H9 (cell line): ENCODE results near the gene SMAD6. TPM values are rescaled to one million over a fixed set of nuclear protein-coding genes. Genes with fewer than 3 reads are reported as not detected.

Experiments
- DNase-seq: peaks from one replicate; pipeline ENCODE4 v3.0.0-alpha.2; 2017
- H2AFZ ChIP-seq: one replicate; pipeline ENCODE4 v1.6.1; 2013; ENCODE audit warnings: mild to moderate bottlenecking, low read length, control low read depth, moderate library complexity
- H2AK5ac ChIP-seq: 2 replicates; pipeline ENCODE4 v1.6.1; 2013; ENCODE audit warnings: low read length, control low read depth, mixed read lengths; ENCODE audit not compliant: insufficient read length
- H2BK120ac ChIP-seq: one replicate; pipeline ENCODE4 v1.6.1; 2013; ENCODE audit warnings: low read depth, mild to moderate bottlenecking, low read length, control low read depth, inconsistent platforms; ENCODE audit not compliant: poor library complexity, severe bottlenecking
- H2BK12ac ChIP-seq: 2 replicates; pipeline ENCODE4 v1.6.1; 2013; ENCODE audit warnings: low read length, control low read depth, mixed read lengths, low read depth; ENCODE audit not compliant: insufficient read length
- H2BK15ac ChIP-seq: 2 replicates; pipeline ENCODE4 v1.6.1; 2013; ENCODE audit warnings: low read depth, low read length, control low read depth
- H2BK20ac ChIP-seq: one replicate; pipeline ENCODE4 v1.6.1; 2013; ENCODE audit warnings: low read depth, mild to moderate bottlenecking, low read length, control low read depth, inconsistent platforms; ENCODE audit not compliant: poor library complexity, severe bottlenecking
- H2BK5ac ChIP-seq: 2 replicates; pipeline ENCODE4 v1.6.1; 2013; ENCODE audit warnings: low read length, control low read depth, mixed read lengths; ENCODE audit not compliant: insufficient read length
- H3K14ac ChIP-seq: 2 replicates; pipeline ENCODE4 v1.6.1; 2013; ENCODE audit warnings: low read length, control low read depth; ENCODE audit not compliant: insufficient read depth
- H3K18ac ChIP-seq: 2 replicates; pipeline ENCODE4 v1.6.1; 2013; ENCODE audit warnings: low read depth, mild to moderate bottlenecking, mixed read lengths, low read length, control low read depth; ENCODE audit not compliant: insufficient read length
- H3K23ac ChIP-seq: 2 replicates; pipeline ENCODE4 v1.6.1; 2013; ENCODE audit warnings: low read length, control low read depth, mixed read lengths, low read depth; ENCODE audit not compliant: insufficient read length
- H3K23me2 ChIP-seq: 2 replicates; pipeline ENCODE4 v1.6.1; 2013; ENCODE audit warnings: low read depth, mild to moderate bottlenecking, mixed read lengths, low read length, control low read depth; ENCODE audit not compliant: insufficient read length, poor library complexity, severe bottlenecking
- H3K27ac ChIP-seq: 2 replicates; pipeline ENCODE4 v1.5.1; 2013; ENCODE audit warnings: low read length, control low read depth, mixed read lengths, low read depth; ENCODE audit not compliant: insufficient read length
- H3K27me3 ChIP-seq: 2 replicates; pipeline ENCODE4 v1.6.1; 2013; ENCODE audit warnings: low read length, control low read depth, inconsistent platforms; ENCODE audit not compliant: insufficient read depth
- H3K4ac ChIP-seq: 2 replicates; pipeline ENCODE4 v1.6.1; 2013; ENCODE audit warnings: low read depth, mild to moderate bottlenecking, control low read depth, inconsistent platforms, low read length, moderate library complexity
- H3K4me1 ChIP-seq: 2 replicates; pipeline ENCODE4 v1.6.1; 2013; ENCODE audit warnings: low read length, control low read depth, inconsistent platforms; ENCODE audit not compliant: insufficient read depth
- H3K4me2 ChIP-seq: 2 replicates; pipeline ENCODE4 v1.6.1; 2013; ENCODE audit warnings: low read length, control low read depth, mixed read lengths; ENCODE audit not compliant: insufficient read length, insufficient read depth
- H3K56ac ChIP-seq: 2 replicates; pipeline ENCODE4 v1.6.1; 2013; ENCODE audit warnings: low read depth, mild to moderate bottlenecking, mixed read lengths, low read length, control low read depth; ENCODE audit not compliant: insufficient read length
- H3K79me1 ChIP-seq: 2 replicates; pipeline ENCODE4 v1.6.1; 2013; ENCODE audit warnings: low read depth, mild to moderate bottlenecking, moderate library complexity, low read length, control low read depth, inconsistent platforms; ENCODE audit not compliant: insufficient read depth, poor library complexity, severe bottlenecking
- H3K79me2 ChIP-seq: 2 replicates; pipeline ENCODE4 v1.6.1; 2013; ENCODE audit warnings: low read length, control low read depth, inconsistent platforms; ENCODE audit not compliant: insufficient read depth
- H3K9ac ChIP-seq: 2 replicates; pipeline ENCODE4 v1.6.1; 2013; ENCODE audit warnings: low read length, control low read depth, mixed read lengths; ENCODE audit not compliant: insufficient read length; ENCODE audit errors: extremely low read depth
- H3K9me3 ChIP-seq: one replicate; pipeline ENCODE4 v1.6.1; 2013; ENCODE audit warnings: low read depth, low read length, inconsistent platforms; ENCODE audit not compliant: control insufficient read depth
- H3T11ph ChIP-seq: one replicate; pipeline ENCODE4 v1.6.1; 2013; ENCODE audit warnings: mild to moderate bottlenecking, low read length, control low read depth, inconsistent platforms
- H4K20me1 ChIP-seq: one replicate; pipeline ENCODE4 v1.6.1; 2013; ENCODE audit not compliant: control insufficient read depth, insufficient read length, insufficient read depth
- H4K5ac ChIP-seq: 2 replicates; pipeline ENCODE4 v1.6.1; 2013; ENCODE audit warnings: low read depth, mild to moderate bottlenecking, mixed read lengths, low read length, control low read depth; ENCODE audit not compliant: insufficient read length
- H4K8ac ChIP-seq: replicated peaks from 2 replicates; pipeline ENCODE4 v1.6.1; 2013; ENCODE audit warnings: low read length, control low read depth, mixed read lengths, low read depth; ENCODE audit not compliant: insufficient read length
- H4K91ac ChIP-seq: 2 replicates; pipeline ENCODE4 v1.6.1; 2013; ENCODE audit warnings: low read depth, mild to moderate bottlenecking, moderate library complexity, mixed read lengths, low read length, control low read depth; ENCODE audit not compliant: insufficient read length
- H3K27ac Mint-ChIP-seq, 3 experiments: 2 replicates in 2 of 3; 3 replicates in 1 of 3; pipeline ENCODE4 v1.8.0; 2020 to 2021; ENCODE audit warnings: mixed read lengths in 3 of 3, mild to moderate bottlenecking in 1 of 3, moderate library complexity in 1 of 3
- H3K27me3 Mint-ChIP-seq: 2 replicates; pipeline ENCODE4 v1.8.0; 2021; ENCODE audit warnings: low read depth, mild to moderate bottlenecking, moderate library complexity, mixed read lengths
- H3K36me3 Mint-ChIP-seq, 3 experiments: 2 replicates in 2 of 3; 3 replicates in 1 of 3; pipeline ENCODE4 v1.8.0; 2020 to 2021; ENCODE audit warnings: low read depth in 3 of 3, mixed read lengths in 3 of 3; ENCODE audit not compliant: insufficient read depth in 1 of 3
- H3K4me1 Mint-ChIP-seq, 2 experiments: 2 replicates each; pipeline ENCODE4 v1.8.0; 2020; ENCODE audit warnings: mixed read lengths in 2 of 2
- H3K4me3 Mint-ChIP-seq, 2 experiments: 2 replicates in 1 of 2; 3 replicates in 1 of 2; pipeline ENCODE4 v1.8.0; 2020 to 2021; ENCODE audit warnings: mild to moderate bottlenecking in 2 of 2, mixed read lengths in 2 of 2, moderate library complexity in 1 of 2
- H3K9me3 Mint-ChIP-seq, 2 experiments: 2 replicates in 1 of 2; 3 replicates in 1 of 2; pipeline ENCODE4 v1.8.0; 2020; ENCODE audit warnings: mild to moderate bottlenecking in 2 of 2, mixed read lengths in 2 of 2, moderate library complexity in 1 of 2
- WGBS: extraction: QIAGEN DNeasy Blood & Tissue Kit; methylation state at CpG from one replicate; pipeline ENCODE4 v1.1.7; 2013; ENCODE audit warnings: missing lambda C conversion rate, low lambda C conversion rate, mixed read lengths; ENCODE audit not compliant: insufficient read length; ENCODE audit errors: extremely low coverage; 5-methylcytosine and 5-hydroxymethylcytosine counted together
- total RNA-seq: library from RNA; stranded (reverse); gene quantifications from 2 replicates; pipeline ENCODE4 v1.2.1, GENCODE V29; 2021
- TF ChIP-seq, protein P1 (sequence below): fragments of 200-600 bp; sonication (generic); conservative IDR thresholded peaks from 3 replicates; pipeline ENCODE4 v1.8.0; 2021; ENCODE audit warnings: antibody characterized with exemption, mild to moderate bottlenecking

SMAD6 gene
- total RNA-seq, 1 experiment from 2014 or later: 6.0 TPM

DNA sequence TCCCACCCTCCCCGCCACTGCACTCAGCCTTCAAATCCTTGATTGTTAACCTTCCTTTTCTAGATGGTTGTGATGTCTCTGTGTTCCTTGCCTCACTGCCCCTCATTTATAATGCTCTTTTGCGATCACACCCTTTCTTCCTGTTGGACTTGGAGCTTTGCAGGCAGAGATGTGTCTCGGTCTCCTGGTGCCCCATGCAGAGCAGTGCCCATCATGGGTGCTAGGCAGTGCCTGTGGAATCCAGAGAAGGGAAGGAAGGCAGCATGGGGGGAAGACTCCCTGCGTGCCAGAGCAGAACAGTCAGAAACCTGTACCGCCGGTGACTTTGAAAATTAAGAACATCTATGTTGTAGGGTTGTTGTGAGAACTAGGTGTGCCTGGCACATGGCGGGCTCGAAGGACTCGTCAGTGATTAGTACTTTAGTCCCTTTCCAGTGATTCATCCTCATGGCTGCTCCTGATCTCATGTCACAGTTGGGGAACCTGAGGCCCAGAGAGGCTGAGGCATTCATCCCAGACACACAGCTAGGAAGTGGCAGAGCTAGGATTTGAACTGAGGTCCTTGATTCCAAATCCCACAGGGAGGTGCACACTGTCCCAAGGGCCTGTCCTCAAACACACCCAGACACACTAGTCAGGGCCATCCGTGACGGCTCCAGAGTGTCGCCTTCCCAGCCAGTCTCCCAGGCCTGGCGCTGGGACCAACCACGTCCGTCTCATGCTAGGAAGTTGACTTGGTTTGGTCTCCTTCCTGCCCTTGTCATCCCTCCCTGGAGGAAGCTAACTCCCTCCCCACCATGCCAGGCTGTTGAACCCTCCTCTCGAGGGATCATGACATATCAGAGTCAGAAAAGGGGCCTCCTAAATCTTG lies 58.3 kb downstream of the SMAD6 start:
- Mint-ChIP-seq H3K9me3 (peaks cover under 1 to 1% of the 10 kb centered on the region in 2 experiments; a peak in 4 of 5 replicates), H3K4me1 (peaks cover 16 to 26% of the 10 kb centered on the region in 2 experiments), H3K36me3 (peaks cover under 1 to 3% (median 2%) of the 10 kb centered on the region in 3 experiments; a peak in 5 of 7 replicates), H3K4me3 (no peak overlapping the region), H3K27ac (peak overlapping the region in 1 of 3 experiments; percentile 69; a peak in 2 of 7 replicates), H3K27me3 (no peaks in the 10 kb centered on the region)
- no peak overlapping the region for H4K5ac ChIP-seq
- H3K79me2 ChIP-seq: no peaks in the 10 kb centered on the region
- peak overlapping the region; percentile 17; the same call in 1 of the 2 replicates for H3K14ac ChIP-seq
- no peak overlapping the region for H4K91ac ChIP-seq
- H3K27me3 ChIP-seq: no peaks in the 10 kb centered on the region
- WGBS: no CpG with 5 or more reads among the region's 16 CpGs
- H3K9ac ChIP-seq: no peak overlapping the region
- no peaks in the 10 kb centered on the region for H3K9me3 ChIP-seq
- H2BK12ac ChIP-seq: no peak overlapping the region
- no peaks in the 10 kb centered on the region for H3K23me2 ChIP-seq
- TF ChIP-seq, protein P1, sequence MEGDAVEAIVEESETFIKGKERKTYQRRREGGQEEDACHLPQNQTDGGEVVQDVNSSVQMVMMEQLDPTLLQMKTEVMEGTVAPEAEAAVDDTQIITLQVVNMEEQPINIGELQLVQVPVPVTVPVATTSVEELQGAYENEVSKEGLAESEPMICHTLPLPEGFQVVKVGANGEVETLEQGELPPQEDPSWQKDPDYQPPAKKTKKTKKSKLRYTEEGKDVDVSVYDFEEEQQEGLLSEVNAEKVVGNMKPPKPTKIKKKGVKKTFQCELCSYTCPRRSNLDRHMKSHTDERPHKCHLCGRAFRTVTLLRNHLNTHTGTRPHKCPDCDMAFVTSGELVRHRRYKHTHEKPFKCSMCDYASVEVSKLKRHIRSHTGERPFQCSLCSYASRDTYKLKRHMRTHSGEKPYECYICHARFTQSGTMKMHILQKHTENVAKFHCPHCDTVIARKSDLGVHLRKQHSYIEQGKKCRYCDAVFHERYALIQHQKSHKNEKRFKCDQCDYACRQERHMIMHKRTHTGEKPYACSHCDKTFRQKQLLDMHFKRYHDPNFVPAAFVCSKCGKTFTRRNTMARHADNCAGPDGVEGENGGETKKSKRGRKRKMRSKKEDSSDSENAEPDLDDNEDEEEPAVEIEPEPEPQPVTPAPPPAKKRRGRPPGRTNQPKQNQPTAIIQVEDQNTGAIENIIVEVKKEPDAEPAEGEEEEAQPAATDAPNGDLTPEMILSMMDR: no peak
- H3K18ac ChIP-seq: no peak overlapping the region
- H3K4ac ChIP-seq: no peak overlapping the region
- no peak overlapping the region for H2AFZ ChIP-seq
- H3T11ph ChIP-seq: no peak overlapping the region
- H3K4me2 ChIP-seq: no peak overlapping the region
- H3K4me1 ChIP-seq: no peaks in the 10 kb centered on the region
- no peak overlapping the region for H2BK5ac ChIP-seq
- no peak overlapping the region for H3K23ac ChIP-seq
- no peaks in the 10 kb centered on the region for H4K20me1 ChIP-seq
- no peak overlapping the region for H2BK15ac ChIP-seq
- H2BK20ac ChIP-seq: no peak overlapping the region
- no peak for DNase-seq
- no peak overlapping the region for H4K8ac ChIP-seq
- no peak overlapping the region for H2BK120ac ChIP-seq
- no peak overlapping the region for H3K27ac ChIP-seq
- no peak overlapping the region for H3K56ac ChIP-seq
- no peak overlapping the region for H2AK5ac ChIP-seq
- no peaks in the 10 kb centered on the region for H3K79me1 ChIP-seq
